Calu3 (cell line): ENCODE data around the gene SCUBE2. TPM values are rescaled to one million over a fixed set of nuclear protein-coding genes. Genes with fewer than 3 reads are reported as not detected.

Experiments used
- Bru-seq: library from RNA; stranded (reverse); fragments of 400-500 nt; gene quantifications from one replicate; lab custom pipeline; 2021; lab: Mats Ljungman, UMichigan
- BruChase-seq, 2 experiments: library from RNA; stranded (reverse); fragments of 400-500 nt; gene quantifications; one replicate each; lab custom pipeline; 2021; lab: Mats Ljungman, UMichigan
- BruUV-seq: library from RNA; stranded (reverse); fragments of 400-500 nt; replicated peaks from 2 replicates; lab custom pipeline; 2021; lab: Mats Ljungman, UMichigan
- CTCF ChIA-PET: fragments of 300-600 bp; sonication (Branson Sonifier 250); formaldehyde crosslinking; loops from one replicate; lab custom pipeline; 2022; ENCODE audit warnings: antibody characterized with exemption; lab: Charles Lee
- DNase-seq: peaks from one replicate; pipeline ENCODE4 v3.0.0; 2022
- H3K27ac Mint-ChIP-seq: one replicate; pipeline ENCODE4 v1.8.0; 2022; ENCODE audit warnings: mixed read lengths; ENCODE audit not compliant: unreplicated experiment
- H3K27me3 Mint-ChIP-seq: one replicate; pipeline ENCODE4 v1.8.0; 2022; ENCODE audit warnings: mixed read lengths; ENCODE audit not compliant: unreplicated experiment
- H3K36me3 Mint-ChIP-seq: one replicate; pipeline ENCODE4 v1.8.0; 2022; ENCODE audit warnings: mild to moderate bottlenecking, moderate library complexity, mixed read lengths; ENCODE audit not compliant: insufficient read depth, unreplicated experiment
- H3K4me1 Mint-ChIP-seq: one replicate; pipeline ENCODE4 v1.8.0; 2022; ENCODE audit warnings: mild to moderate bottlenecking, low read depth, mixed read lengths; ENCODE audit not compliant: unreplicated experiment
- H3K4me3 Mint-ChIP-seq: one replicate; pipeline ENCODE4 v1.8.0; 2022; ENCODE audit warnings: mild to moderate bottlenecking, low read depth, moderate library complexity, mixed read lengths; ENCODE audit not compliant: unreplicated experiment
- H3K9me3 Mint-ChIP-seq: one replicate; pipeline ENCODE4 v1.8.0; 2022; ENCODE audit warnings: low read depth, mixed read lengths; ENCODE audit not compliant: unreplicated experiment
- intact Hi-C: fragments of 100-400 bp; cut with micrococcal nuclease; formaldehyde crosslinking; loops from one replicate; pipeline ENCODE4 v1.10.0; 2022; ENCODE audit not compliant: unreplicated experiment
- long read RNA-seq: library from polyadenylated mRNA; stranded (forward); transcript quantifications from one replicate; pipeline ENCODE4 v2.0.0, GENCODE V29; 2022
- total RNA-seq: library from RNA; stranded (reverse); gene quantifications from 2 replicates; pipeline ENCODE4 v1.2.3, GENCODE V29; 2022
- TF ChIP-seq, protein P1 (sequence below): fragments of 200-600 bp; IDR thresholded peaks from one replicate; pipeline ENCODE4 v1.8.0; 2022; ENCODE audit warnings: antibody characterized with exemption; ENCODE audit not compliant: unreplicated experiment

The SCUBE2 gene
- total RNA-seq (not detected in 2 replicates), Bru-seq, nascent RNA (percentile 13 among the genes with signal in this experiment), BruChase-seq, experiment 1, labeled RNA remaining after a 6-hour chase (percentile 16 among the genes with signal in this experiment), BruChase-seq, experiment 2, labeled RNA remaining after a 2-hour chase (percentile 17 among the genes with signal in this experiment)
- long read RNA-seq = 0 reads

DNA sequence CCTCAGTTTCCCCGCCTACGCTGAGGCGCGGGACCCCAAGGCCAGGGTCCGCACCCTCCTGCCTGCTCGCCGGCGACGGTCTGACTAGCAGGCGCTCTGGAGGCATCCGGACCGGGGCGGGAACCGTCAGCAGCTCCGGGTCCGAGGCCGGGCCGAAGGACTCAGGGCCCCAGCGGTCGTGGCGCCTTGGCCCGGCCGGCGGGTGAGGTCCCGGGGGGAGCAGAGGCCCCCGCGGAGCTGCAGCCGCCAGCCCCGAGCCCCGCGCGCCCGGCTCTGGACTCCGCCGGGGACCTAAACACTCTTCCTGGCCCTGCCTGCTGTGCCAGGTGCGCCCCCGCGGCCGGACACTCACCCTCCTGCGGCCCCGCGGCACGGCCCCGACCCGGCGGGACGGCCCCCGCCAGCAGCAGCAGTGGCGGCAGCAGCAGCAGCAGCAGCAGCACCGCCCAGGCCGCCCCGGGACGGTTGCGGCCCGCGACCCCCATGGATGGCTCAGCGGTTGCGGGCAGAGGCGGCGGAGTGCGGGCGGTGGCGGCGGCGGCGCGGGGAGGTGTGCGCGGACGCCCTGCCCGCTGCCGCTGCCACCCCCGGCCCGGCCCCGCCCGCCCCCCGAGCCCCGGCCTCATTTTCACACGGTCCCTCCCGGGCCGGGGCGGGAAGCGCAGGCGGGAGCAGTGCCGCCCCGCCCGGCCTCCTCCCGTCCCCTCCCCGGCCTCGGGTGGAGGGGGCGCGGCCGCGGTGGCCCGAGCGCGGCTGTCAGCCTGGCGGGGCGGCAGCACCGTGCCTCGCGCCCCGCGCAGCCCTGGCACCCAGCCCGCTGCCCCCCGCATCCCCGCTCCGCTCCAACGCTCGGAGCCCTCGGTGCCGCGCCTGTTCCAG, at the start of gene SCUBE2:
Gene SCUBE2 (minus strand): TSS at position 556 of the 879 bp plus-strand sequence. CDS start 71 bp downstream, at position 485.
- Mint-ChIP-seq H3K4me1 (no peaks in the 10 kb centered on the region), H3K27ac (no peak within 1 kb of the TSS), H3K36me3 (no peaks in the 10 kb centered on the region), H3K4me3 (peak within 1 kb of the TSS; percentile 37), H3K27me3 (peaks cover 91% of the 10 kb centered on the region), H3K9me3 (no peaks in the 10 kb centered on the region)
- no TSS peak for BruUV-seq
- CTCF ChIA-PET = no interaction called here
- no peak for DNase-seq
- TF ChIP-seq, protein P1, sequence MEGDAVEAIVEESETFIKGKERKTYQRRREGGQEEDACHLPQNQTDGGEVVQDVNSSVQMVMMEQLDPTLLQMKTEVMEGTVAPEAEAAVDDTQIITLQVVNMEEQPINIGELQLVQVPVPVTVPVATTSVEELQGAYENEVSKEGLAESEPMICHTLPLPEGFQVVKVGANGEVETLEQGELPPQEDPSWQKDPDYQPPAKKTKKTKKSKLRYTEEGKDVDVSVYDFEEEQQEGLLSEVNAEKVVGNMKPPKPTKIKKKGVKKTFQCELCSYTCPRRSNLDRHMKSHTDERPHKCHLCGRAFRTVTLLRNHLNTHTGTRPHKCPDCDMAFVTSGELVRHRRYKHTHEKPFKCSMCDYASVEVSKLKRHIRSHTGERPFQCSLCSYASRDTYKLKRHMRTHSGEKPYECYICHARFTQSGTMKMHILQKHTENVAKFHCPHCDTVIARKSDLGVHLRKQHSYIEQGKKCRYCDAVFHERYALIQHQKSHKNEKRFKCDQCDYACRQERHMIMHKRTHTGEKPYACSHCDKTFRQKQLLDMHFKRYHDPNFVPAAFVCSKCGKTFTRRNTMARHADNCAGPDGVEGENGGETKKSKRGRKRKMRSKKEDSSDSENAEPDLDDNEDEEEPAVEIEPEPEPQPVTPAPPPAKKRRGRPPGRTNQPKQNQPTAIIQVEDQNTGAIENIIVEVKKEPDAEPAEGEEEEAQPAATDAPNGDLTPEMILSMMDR = no peak
- intact Hi-C loops = no loop called here

DNA sequence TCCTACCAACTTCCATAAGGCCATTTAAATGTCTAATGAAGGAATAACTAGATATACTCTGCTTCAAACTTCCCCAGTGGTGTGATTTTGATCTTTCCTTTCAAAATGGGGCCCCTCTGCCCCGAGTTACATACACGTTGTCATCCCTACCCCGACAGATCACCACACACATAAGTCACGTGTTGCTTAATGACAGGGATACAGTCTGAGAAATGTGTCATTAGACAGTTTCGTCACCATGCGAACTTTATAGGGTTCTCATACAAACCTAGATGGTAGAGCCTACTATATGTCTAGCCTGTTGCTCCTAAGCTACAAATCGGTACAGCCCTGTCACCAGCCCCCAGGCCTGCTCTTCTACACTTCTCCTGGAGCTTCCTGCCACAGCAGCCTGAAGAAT, 49.8 kb upstream of the SCUBE2 start:
- TF ChIP-seq, protein P1 = no peak
- peaks cover 34% of the 10 kb centered on the region for H3K4me1 Mint-ChIP-seq
- no peak overlapping the region for H3K4me3 Mint-ChIP-seq
- intact Hi-C loops = no loop called here
- peaks cover 4% of the 10 kb centered on the region for H3K36me3 Mint-ChIP-seq
- H3K9me3 Mint-ChIP-seq = no peaks in the 10 kb centered on the region
- BruUV-seq = no TSS peak
- CTCF ChIA-PET = interaction anchor here (1.5 kb wide), 1 partner anchor 365 kb away, joined by 3 read pairs; no protein-coding TSS in a partner anchor
- H3K27me3 Mint-ChIP-seq = no peaks in the 10 kb centered on the region
- DNase-seq = no peak
- no peak overlapping the region for H3K27ac Mint-ChIP-seq

DNA sequence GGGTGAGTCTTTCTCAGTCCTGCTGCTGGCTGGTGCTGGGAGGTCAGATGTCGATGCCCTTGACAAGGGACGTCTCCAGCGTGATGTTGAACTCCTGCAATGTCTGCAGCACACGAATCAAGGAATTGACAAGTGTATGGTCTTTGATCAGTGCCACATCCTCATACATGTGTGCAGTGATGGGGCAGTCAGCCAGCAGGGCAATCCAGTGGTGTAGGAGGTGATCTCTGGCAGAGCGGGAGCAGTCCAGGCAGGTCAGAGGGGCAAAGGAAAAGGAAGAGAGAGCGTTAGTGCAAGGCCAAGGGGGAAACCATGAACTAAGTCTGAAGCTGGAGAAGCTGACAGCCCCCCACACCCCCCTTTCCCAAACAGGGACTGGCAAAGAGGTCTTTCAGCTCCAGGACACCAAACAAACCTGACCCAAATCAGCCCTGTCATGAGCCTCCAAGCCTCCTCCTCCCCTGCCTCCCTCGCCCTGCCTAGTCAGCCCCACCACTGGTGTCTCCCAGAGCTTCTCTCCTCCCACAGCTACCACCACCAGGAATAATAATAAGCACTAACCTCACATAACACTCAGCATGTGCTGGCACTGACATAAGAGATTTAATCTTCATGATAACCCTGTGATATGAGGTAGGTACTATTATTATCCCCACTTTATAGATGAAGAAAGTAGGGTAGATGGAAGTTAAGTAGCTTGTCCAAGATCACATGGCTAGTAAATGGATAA, 48.4 kb upstream of the SCUBE2 start:
- TF ChIP-seq, protein P1 = no peak
- CTCF ChIA-PET = interaction anchor here (0.8 to 1.5 kb wide), 3 partner anchors 11 to 366 kb away, joined by 3 read pairs; no protein-coding TSS in a partner anchor
- no peak overlapping the region for H3K27ac Mint-ChIP-seq
- H3K9me3 Mint-ChIP-seq = no peaks in the 10 kb centered on the region
- peaks cover 34% of the 10 kb centered on the region for H3K4me1 Mint-ChIP-seq
- intact Hi-C loops = no loop called here
- H3K4me3 Mint-ChIP-seq = no peak overlapping the region
- DNase-seq = no peak
- no TSS peak for BruUV-seq
- peaks cover 4% of the 10 kb centered on the region for H3K36me3 Mint-ChIP-seq
- H3K27me3 Mint-ChIP-seq = no peaks in the 10 kb centered on the region
